ENCODE results near the gene LYZL6. TPM values are rescaled to one million over a fixed set of nuclear protein-coding genes. Genes with fewer than 3 reads are reported as not detected.

The LYZL6 gene
- total RNA-seq: not detected

- TF ChIP-seq CTCF (IDR thresholded peaks at IDR 0.05; ENCODE audit: low read depth): no peak
Measured at GRCh38 chr17:35943537-35943936, at the start of gene LYZL6. Gene LYZL6, minus strand, starts transcription at chr17:35943713. Its CDS starts 4,357 bp downstream, at chr17:35939356.

- TF ChIP-seq CTCF (IDR thresholded peaks at IDR 0.05; ENCODE audit: low read depth): no peak
Measured at GRCh38 chr17:35991075-35991474, 47.6 kb upstream of the LYZL6 start.

GRCh38 chr17:35988164-35988563 lies 44.7 kb upstream of the LYZL6 start:
- TF ChIP-seq CTCF (IDR thresholded peaks at IDR 0.05; ENCODE audit: low read depth): no peak

GRCh38 chr17:35986643-35987042 lies 43.1 kb upstream of the LYZL6 start, which contains the start of gene CCL14:
Gene CCL14, minus strand, starts transcription at chr17:35986729. Its CDS starts 80 bp downstream, at chr17:35986649.
- TF ChIP-seq CTCF (IDR thresholded peaks at IDR 0.05; ENCODE audit: low read depth): no peak

GRCh38 chr17:35984140-35984539 lies 40.6 kb upstream of the LYZL6 start:
- no peak for TF ChIP-seq CTCF (IDR thresholded peaks at IDR 0.05; ENCODE audit: low read depth)

GRCh38 chr17:35982409-35983191 lies 39.1 kb upstream of the LYZL6 start:
- TF ChIP-seq CTCF (IDR thresholded peaks at IDR 0.05; ENCODE audit: low read depth): no peak

GRCh38 chr17:35981908-35982330 lies 38.4 kb upstream of the LYZL6 start:
- TF ChIP-seq CTCF (IDR thresholded peaks at IDR 0.05; ENCODE audit: low read depth): no peak
